HG03064 (cell line): Measurements from ENCODE around the gene PIP5K1C.
"Not testable (repeated sequence)": the region's sequence is repeated elsewhere in the genome, so short reads cannot be mapped to it uniquely, and the experiment has no call there.

ENCODE experiments used
- ATAC-seq: cut with Tn5 transposase; IDR thresholded peaks from one replicate; pipeline ENCODE4 v1.9.1; 2021; ENCODE audit warnings: low read depth; ENCODE audit not compliant: unreplicated experiment

PIP5K1C gene

GRCh38 chr19:3648037-3648905 is 52.0 kb downstream of the PIP5K1C start:
- ATAC-seq, result no peak

DNA sequence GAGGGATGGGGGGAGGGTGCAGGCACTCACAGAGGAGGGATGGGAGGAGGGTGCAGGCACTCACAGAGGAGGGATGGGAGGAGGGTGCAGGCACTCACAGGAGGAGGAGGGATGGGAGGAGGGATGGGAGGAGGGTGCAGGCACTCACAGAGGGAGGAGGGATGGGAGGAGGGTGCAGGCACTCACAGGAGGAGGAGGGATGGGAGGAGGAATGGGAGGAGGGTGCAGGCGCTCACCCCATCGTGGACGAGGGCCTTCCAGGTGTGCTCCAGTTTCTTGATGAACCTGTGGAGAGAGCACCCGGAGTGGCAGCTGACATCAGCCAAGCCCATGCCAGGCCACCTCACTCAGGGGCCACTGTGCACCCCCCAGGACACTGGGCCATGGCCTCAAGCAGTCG is 53.2 kb downstream of the PIP5K1C start:
- ATAC-seq, result not testable (repeated sequence)

GRCh38 chr19:3646336-3647092 is 53.8 kb downstream of the PIP5K1C start:
- no peak for ATAC-seq

DNA sequence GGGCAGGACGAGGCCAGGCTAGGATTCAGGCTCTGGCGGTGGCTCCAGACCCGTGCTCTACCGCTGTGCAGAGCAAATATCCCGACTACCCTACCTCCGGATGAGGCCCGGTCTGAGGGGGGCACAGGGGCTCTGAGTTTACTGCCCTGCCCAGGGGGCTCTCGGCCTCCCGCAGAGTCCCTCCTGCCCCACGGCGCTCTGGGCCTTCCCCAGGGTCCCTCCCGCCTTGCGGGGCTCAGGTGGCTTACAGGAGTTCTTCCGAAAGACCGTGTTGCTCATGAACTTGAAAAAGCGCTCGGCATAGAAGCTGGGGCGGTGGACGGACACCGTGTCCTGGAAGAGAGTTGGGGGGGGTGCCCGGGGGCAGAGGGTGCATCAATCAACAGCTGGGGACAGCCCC is 54.5 kb downstream of the PIP5K1C start:
- no peak for ATAC-seq

DNA sequence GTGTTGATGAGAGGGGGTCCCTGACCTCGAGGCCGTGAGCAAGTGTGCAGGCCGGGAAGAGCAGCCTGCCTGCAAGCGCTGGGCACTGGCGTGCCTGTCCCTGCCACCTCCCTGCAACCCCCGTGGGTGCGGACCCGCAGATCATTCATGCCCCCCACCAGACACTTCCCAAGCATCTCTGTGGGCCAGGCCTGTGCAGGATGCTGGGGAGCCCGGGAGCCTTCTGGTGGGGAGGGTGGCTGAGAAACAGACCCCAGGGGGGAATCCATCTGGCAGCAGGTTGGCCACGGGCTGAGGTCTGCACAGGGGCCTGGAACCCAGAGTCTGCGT is 55.2 kb downstream of the PIP5K1C start:
- no peak for ATAC-seq

GRCh38 chr19:3644351-3645066 is 55.8 kb downstream of the PIP5K1C start:
- no peak for ATAC-seq

DNA sequence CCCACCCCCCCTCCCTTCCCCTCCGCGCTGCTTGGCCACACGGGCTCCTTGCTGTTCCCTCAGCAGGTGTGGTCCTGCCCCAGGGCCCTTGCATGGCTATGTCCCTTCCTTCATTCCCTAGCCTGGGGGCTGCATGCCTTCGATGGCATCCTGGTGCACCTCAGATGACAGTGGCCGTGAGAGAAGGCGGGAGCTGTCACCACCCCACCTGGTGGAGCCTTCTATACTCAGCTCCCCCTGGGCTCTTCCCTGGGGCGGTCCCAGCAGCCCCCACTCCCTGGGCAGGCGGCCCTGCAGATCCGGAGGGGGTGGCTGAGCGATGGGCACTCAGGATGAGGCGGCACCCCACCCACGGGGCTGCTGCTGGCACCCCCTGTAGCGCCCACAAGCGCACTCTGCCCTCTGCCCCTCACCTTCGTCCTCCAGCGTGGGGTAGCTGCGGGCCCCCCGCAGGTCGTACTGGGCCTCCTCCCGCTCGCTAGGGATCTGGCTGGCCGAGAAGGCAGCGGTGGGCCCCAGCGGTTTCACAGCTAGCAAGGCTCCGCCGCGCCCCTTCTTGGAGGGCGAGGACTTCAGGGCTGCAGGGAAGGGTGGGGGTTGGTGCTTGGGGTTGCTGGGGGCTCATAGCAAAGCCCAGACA is 56.5 kb downstream of the PIP5K1C start:
- ATAC-seq, result no peak

GRCh38 chr19:3642987-3643673 is 57.1 kb downstream of the PIP5K1C start:
- ATAC-seq, result no peak

- ATAC-seq, result no peak
These were observed 58.0 kb downstream of the PIP5K1C start for GRCh38 chr19:3642296-3642695.

- ATAC-seq, result no peak
These were observed 58.6 kb downstream of the PIP5K1C start for GRCh38 chr19:3641515-3642269.

DNA sequence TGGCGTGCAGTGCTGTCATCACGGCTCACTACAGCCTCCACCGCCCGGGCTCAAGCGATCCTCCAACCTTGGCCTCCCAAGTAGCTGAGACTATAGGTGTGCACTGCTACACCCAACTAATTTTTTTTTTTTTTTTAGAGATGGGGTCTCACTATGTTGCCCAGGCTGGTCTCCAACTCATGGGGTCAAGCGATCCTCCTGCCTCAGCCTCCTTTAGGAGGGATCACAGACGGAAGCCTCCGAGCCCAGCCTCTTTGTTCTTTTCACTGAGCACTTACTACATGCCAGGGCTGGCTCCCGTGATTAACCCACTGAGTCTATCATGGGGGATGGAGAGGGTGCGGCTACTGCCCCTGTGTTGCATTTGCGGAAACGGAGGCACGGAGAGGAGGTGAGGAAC is 60.8 kb downstream of the PIP5K1C start:
- no peak for ATAC-seq

GRCh38 chr19:3638208-3639193 is 61.8 kb downstream of the PIP5K1C start:
- ATAC-seq, result no peak

- ATAC-seq, result no peak
These were observed 62.6 kb downstream of the PIP5K1C start for GRCh38 chr19:3637621-3638020.

DNA sequence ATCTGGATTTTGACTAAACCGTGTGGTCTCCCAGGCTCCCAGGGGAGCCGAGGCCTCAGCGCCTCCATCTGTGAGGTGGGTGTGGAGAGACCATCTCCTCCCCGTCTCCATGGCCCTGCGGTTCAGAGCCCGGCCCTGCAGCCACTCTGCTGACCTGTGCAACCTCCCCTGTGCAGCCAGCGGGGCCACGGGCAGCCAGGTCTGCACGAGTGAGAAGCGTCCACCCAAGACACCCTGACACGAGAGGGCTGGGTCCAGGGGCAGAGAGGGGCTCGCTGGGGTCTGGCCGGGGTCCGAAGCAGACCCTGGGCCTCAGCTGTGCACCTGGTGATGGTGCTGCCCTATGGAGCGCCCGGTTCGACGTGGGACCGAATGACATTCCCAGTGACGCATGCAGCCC is 63.3 kb downstream of the PIP5K1C start:
- ATAC-seq, result no peak

- ATAC-seq, result no peak
These were observed 63.8 kb downstream of the PIP5K1C start for GRCh38 chr19:3636506-3636905.

DNA sequence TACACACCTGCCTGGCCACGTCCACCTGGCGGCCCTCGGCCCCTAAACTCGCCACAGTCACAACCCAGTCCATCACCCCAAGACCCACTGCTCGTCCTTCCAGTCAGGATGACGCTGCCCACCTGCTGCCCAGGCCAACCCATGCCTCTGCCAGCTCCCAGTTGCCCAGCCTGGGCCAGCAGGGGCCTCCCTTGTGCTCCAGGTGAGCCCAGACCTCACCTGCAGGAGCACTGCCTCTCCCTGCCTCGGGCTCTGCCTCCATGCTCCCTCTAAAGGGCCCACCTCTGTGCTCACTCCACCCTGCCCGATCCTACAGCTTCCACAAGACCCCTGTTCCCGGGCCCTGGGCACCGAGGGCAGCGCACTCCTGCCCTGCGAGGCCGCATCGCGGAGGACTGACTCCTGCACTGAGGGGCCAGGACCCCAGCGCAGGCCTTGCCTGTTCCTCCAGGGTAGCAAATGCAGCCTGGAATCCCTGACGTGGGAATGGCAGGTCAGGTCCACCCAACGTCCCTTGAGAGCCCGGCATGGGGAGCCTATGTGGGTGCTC is 65.7 kb downstream of the PIP5K1C start:
- ATAC-seq, result no peak

GRCh38 chr19:3633559-3633988 is 66.7 kb downstream of the PIP5K1C start:
- no peak for ATAC-seq
